GM12878 (cell line): Measurements from ENCODE around the gene XRN2. TPM values are rescaled to one million over a fixed set of nuclear protein-coding genes. Genes with fewer than 3 reads are reported as not detected.

ENCODE experiments used
- ATAC-seq: fragments of 200-7000 bp; cut with Tn5 transposase; 3 replicates; pipeline ENCODE4 v1.9.1; 2020; ENCODE audit warnings: mild to moderate bottlenecking, moderate library complexity
- BruUV-seq: library from RNA; stranded (reverse); fragments of 400-500 nt; replicated peaks from 2 replicates; lab custom pipeline; 2021; lab: Mats Ljungman, UMichigan
- CTCF ChIA-PET: fragments of 300-600 bp; sonication (Branson Sonifier 250); formaldehyde crosslinking; extraction: SDS; loops from one replicate; lab custom pipeline; 2021; ENCODE audit warnings: inconsistent platforms; lab: Yijun Ruan, JAX
- POLR2A ChIA-PET: fragments of 350-600 bp; formaldehyde crosslinking; extraction: SDS; loops from one replicate; lab custom pipeline; 2021; ENCODE audit warnings: inconsistent platforms; lab: Charles Lee
- RAD21 ChIA-PET: fragments of 300-600 bp; sonication (Branson Sonifier 250); formaldehyde crosslinking; loops from one replicate; lab custom pipeline; 2023; ENCODE audit warnings: antibody characterized with exemption; ENCODE audit not compliant: unreplicated experiment; lab: Charles Lee
- SMC1A ChIA-PET: fragments of 300-600 bp; sonication (Branson Sonifier 250); formaldehyde crosslinking; loops from one replicate; lab custom pipeline; 2023; ENCODE audit not compliant: unreplicated experiment, uncharacterized antibody; lab: Charles Lee
- DNase-seq: peaks from one replicate; pipeline ENCODE4 v3.0.0-alpha.2; 2011; ENCODE audit warnings: low read depth, low spot score
- FAIRE-seq: peaks from 3 replicates; lab custom pipeline; 2011; peaks lifted over from hg19 to GRCh38; lab: Jason Lieb, UNC
- H2AFZ ChIP-seq: 2 replicates; pipeline ENCODE4 v1.6.0; 2011; ENCODE audit warnings: low read depth, low read length, control low read depth; ENCODE audit not compliant: control insufficient read depth
- H3K27ac ChIP-seq: 2 replicates; pipeline ENCODE4 v1.5.1; 2011; ENCODE audit warnings: control low read depth; ENCODE audit not compliant: control insufficient read depth, insufficient read depth
- H3K27me3 ChIP-seq, 2 experiments: replicated peaks in 1 of 2; 2 replicates each; pipeline versions ENCODE4 v1.6.0 to v1.6.1; 2011; ENCODE audit warnings: low read length in 1 of 2; ENCODE audit not compliant: control insufficient read depth in 2 of 2, insufficient read depth in 2 of 2
- H3K36me3 ChIP-seq, 2 experiments: 2 replicates each; pipeline ENCODE4 v1.5.1; 2011; ENCODE audit warnings: low read length in 1 of 2; ENCODE audit not compliant: control insufficient read depth in 2 of 2, insufficient read depth in 2 of 2
- H3K4me1 ChIP-seq: 2 replicates; pipeline ENCODE4 v1.6.1; 2011; ENCODE audit warnings: mild to moderate bottlenecking, low read length, moderate library complexity, mixed read lengths; ENCODE audit not compliant: control insufficient read depth, insufficient read depth
- H3K4me2 ChIP-seq: 2 replicates; pipeline ENCODE4 v1.6.0; 2011; ENCODE audit warnings: control low read depth; ENCODE audit not compliant: control insufficient read depth, insufficient read depth
- H3K4me3 ChIP-seq: fragments of 200-600 bp; sonication (generic); 2 replicates; pipeline ENCODE4 v1.5.1; 2016
- H3K79me2 ChIP-seq: 2 replicates; pipeline ENCODE4 v1.6.0; 2011; ENCODE audit warnings: low read length; ENCODE audit not compliant: control insufficient read depth, insufficient read depth
- H3K9ac ChIP-seq: 2 replicates; pipeline ENCODE4 v1.8.0; 2011; ENCODE audit warnings: low read length, control low read depth, mixed read lengths; ENCODE audit not compliant: control insufficient read depth, insufficient read depth
- H3K9me3 ChIP-seq: replicated peaks from 3 replicates; pipeline ENCODE4 v1.5.1; 2011; ENCODE audit warnings: mild to moderate bottlenecking, low read length; ENCODE audit not compliant: control insufficient read depth, insufficient read depth
- H4K20me1 ChIP-seq: 2 replicates; pipeline ENCODE4 v1.6.0; 2011; ENCODE audit not compliant: control insufficient read depth, insufficient read depth
- ASH2L ChIP-seq: fragments of 300-600, 200-600 bp; sonication (generic); IDR thresholded peaks from 2 replicates; pipeline ENCODE4 v1.6.1; 2017; ENCODE audit warnings: low read depth, mild to moderate bottlenecking, borderline replicate concordance
- CBX3 ChIP-seq: fragments of 200-600 bp; sonication (generic); IDR thresholded peaks from 2 replicates; pipeline ENCODE4 v1.6.1; 2016; ENCODE audit warnings: low read depth, borderline replicate concordance
- E2F4 ChIP-seq: IDR thresholded peaks from 2 replicates; pipeline ENCODE4 v1.6.1; 2012; ENCODE audit warnings: low read depth, low read length, improper control_type of control experiment
- POLR2A ChIP-seq: IDR thresholded peaks from 2 replicates; pipeline ENCODE4 v1.6.1; 2011; ENCODE audit warnings: low read depth, mild to moderate bottlenecking, low read length
- RUNX3 ChIP-seq: IDR thresholded peaks from 2 replicates; pipeline ENCODE4 v1.6.1; 2012; ENCODE audit warnings: low read length, inconsistent platforms
- SMAD5 ChIP-seq: IDR thresholded peaks from 2 replicates; pipeline ENCODE4 v1.6.1; 2016; ENCODE audit warnings: antibody characterized with exemption, low read depth
- SUZ12 ChIP-seq: fragments of 200-600 bp; sonication (generic); IDR thresholded peaks from one replicate; pipeline ENCODE4 v1.6.1; 2018; ENCODE audit warnings: antibody characterized with exemption, mild to moderate bottlenecking; ENCODE audit not compliant: unreplicated experiment
- WGBS: methylation state at CpG from one replicate; pipeline ENCODE4 v1.1.6; 2016; ENCODE audit warnings: low lambda C conversion rate; ENCODE audit not compliant: insufficient replicate concordance, insufficient coverage; ENCODE audit errors: missing lambda C conversion rate; 5-methylcytosine and 5-hydroxymethylcytosine counted together
- in situ Hi-C: fragments of 300-500 bp; cut with MboI; formaldehyde crosslinking; loops from 9 replicates; pipeline ENCODE4 v1.14.3; 2018; ENCODE audit warnings: mixed read lengths
- intact Hi-C: fragments of 100-400 bp; cut with micrococcal nuclease; formaldehyde crosslinking; loops from one replicate; pipeline ENCODE4 v1.14.2; 2022; ENCODE audit not compliant: unreplicated experiment
- polyA plus RNA-seq, 11 experiments: library from polyadenylated mRNA; depleted of rRNA in 4 of 11; unstranded in 6 of 11; stranded (reverse) in 5 of 11; fragments of >200 nt; fragmentation: Nextera tagmentation in 4 of 11; fragmentation: Illumina TruSeq in 1 of 11; extraction: Ambion mirVana in 4 of 11; extraction: Trizol in 1 of 11; gene quantifications; 1 replicate in 1 of 11; 2 replicates in 10 of 11; pipeline versions ENCODE4 v1.2.1 to v1.2.3, GENCODE V29; 2011 to 2016; ENCODE audit warnings: inconsistent platforms in 2 of 11, missing spikeins in 2 of 11, low read depth in 1 of 11
- total RNA-seq, 4 experiments: library from RNA; depleted of rRNA in 3 of 4; stranded (reverse); fragments of >200 nt in 3 of 4; fragmentation: Illumina TruSeq in 1 of 4; extraction: Trizol in 1 of 4; gene quantifications; 2 replicates each; pipeline versions ENCODE4 v1.2.1 to v1.2.3, GENCODE V29; 2013 to 2021

XRN2 gene
- total and polyA plus RNA-seq, 10 of the 15 experiments (the other 5 are each of a cell fraction or from before 2014, with no cell fraction given): 59.7 to 97.8 (median 75.6) TPM

GRCh38 chr20:21395666-21396598, 92.8 kb downstream of the XRN2 start:
- ChIA-PET POLR2A (no interaction called here), RAD21 (no interaction called here), CTCF (no interaction called here), SMC1A (no interaction called here)
- Histone ChIP-seq H2AFZ (no peak overlapping the region), H3K4me1 (no peaks in the 10 kb centered on the region), H3K9ac (no peak overlapping the region; the same call in 1 of the 2 replicates), H3K9me3 (no peaks in the 10 kb centered on the region; the same call in 2 of the 3 replicates), H3K36me3 (no peaks in the 10 kb centered on the region), H3K27ac (no peak overlapping the region), H3K4me3 (0 out of 2 replicates have a peak overlapping the region, but pooled peaks have one; percentile 34), H3K27me3 (peaks cover 8 to 18% of the 10 kb centered on the region in 2 experiments; a peak in 3 of 4 replicates), H3K4me2 (peak overlapping the region; percentile 71; the same call in 1 of the 2 replicates), H4K20me1 (no peaks in the 10 kb centered on the region), H3K79me2 (no peaks in the 10 kb centered on the region)
- 62% methylated on average over 62 of the region's 103 CpGs for WGBS
- FAIRE-seq: no peak
- ATAC-seq: no peak; the same call in 1 of the 3 replicates
- TF ChIP-seq ASH2L (no peak), E2F4 (no peak), SUZ12 (peak; percentile 75), SMAD5 (no peak), POLR2A (no peak), CBX3 (no peak), RUNX3 (0 out of 2 replicates have a peak, but pooled peaks have one; percentile 21)
- DNase-seq: no peak
- in situ Hi-C loops: no loop called here
- BruUV-seq: no TSS peak
- intact Hi-C loops: loop anchor here (10.0 kb wide), 1 partner anchor 109 kb away; no protein-coding TSS in a partner anchor
